KMS-11 (cell line): ENCODE results near the gene DNAJB2.
A peak's percentile ranks its signal among the peaks of the same experiment; 100 is the strongest.

Experiments used
- H2AFZ ChIP-seq: fragments of 200-600 bp; sonication (generic); 2 replicates; pipeline ENCODE4 v1.6.1; 2016; ENCODE audit warnings: antibody characterized with exemption, mixed run types, low read depth
- H3K27ac ChIP-seq: fragments of 200-600 bp; sonication (generic); 2 replicates; pipeline ENCODE4 v1.6.1; 2016; ENCODE audit warnings: mild to moderate bottlenecking, mixed run types
- H3K27me3 ChIP-seq: fragments of 200-600 bp; sonication (generic); 2 replicates; pipeline ENCODE4 v1.6.1; 2017; ENCODE audit warnings: mild to moderate bottlenecking, low read depth, mixed run types, moderate library complexity; ENCODE audit not compliant: insufficient read depth
- H3K36me3 ChIP-seq: fragments of 200-600 bp; sonication (generic); 2 replicates; pipeline ENCODE4 v1.6.1; 2017; ENCODE audit warnings: mild to moderate bottlenecking, mixed run types; ENCODE audit not compliant: insufficient read depth
- H3K4me1 ChIP-seq: fragments of 200-600 bp; sonication (generic); 2 replicates; pipeline ENCODE4 v1.6.1; 2016; ENCODE audit warnings: mild to moderate bottlenecking, low read depth, mixed run types; ENCODE audit not compliant: poor library complexity, severe bottlenecking
- H3K4me2 ChIP-seq: fragments of 200-600 bp; sonication (generic); 2 replicates; pipeline ENCODE4 v1.7.0; 2016; ENCODE audit warnings: mild to moderate bottlenecking, mixed run types
- H3K4me3 ChIP-seq: fragments of 200-600 bp; sonication (generic); IDR thresholded peaks from 2 replicates; pipeline ENCODE4 v1.6.1; 2017; ENCODE audit warnings: low read depth, low read length, mixed read lengths; ENCODE audit not compliant: insufficient read depth
- H3K79me2 ChIP-seq: fragments of 200-600 bp; sonication (generic); 2 replicates; pipeline ENCODE4 v1.6.1; 2016; ENCODE audit warnings: low read depth, mixed run types; ENCODE audit not compliant: insufficient read depth
- H3K9ac ChIP-seq: fragments of 200-600 bp; sonication (generic); 2 replicates; pipeline ENCODE4 v1.6.1; 2016; ENCODE audit warnings: mild to moderate bottlenecking, mixed run types
- H4K20me1 ChIP-seq: fragments of 200-600 bp; sonication (generic); 2 replicates; pipeline ENCODE4 v1.6.1; 2016; ENCODE audit warnings: mild to moderate bottlenecking, mixed run types; ENCODE audit not compliant: insufficient read depth
- CTCF ChIP-seq: fragments of 200-600 bp; sonication (generic); conservative IDR thresholded peaks from 2 replicates; pipeline ENCODE4 v1.6.1; 2017; ENCODE audit warnings: low read depth, mild to moderate bottlenecking, antibody characterized with exemption, low read length, moderate library complexity, mixed read lengths

DNAJB2 gene

DNA sequence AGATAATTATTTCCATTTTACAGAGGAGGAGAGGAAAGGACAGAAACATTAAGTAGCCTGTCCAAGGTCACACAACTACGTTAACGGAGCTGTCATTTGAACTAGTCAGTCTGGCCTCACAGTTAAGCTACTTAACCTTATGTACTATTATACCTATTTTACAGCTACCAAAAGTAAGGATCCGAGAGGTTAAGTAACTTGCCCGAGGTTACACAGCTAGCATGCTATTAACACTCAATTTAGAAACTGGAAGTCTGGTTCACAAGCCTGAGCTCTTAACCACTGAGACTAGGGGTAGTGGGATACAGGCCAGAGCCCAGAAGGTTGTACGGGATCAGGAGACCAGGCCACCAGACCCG lies 34.4 kb upstream of the DNAJB2 start:
- peaks cover 24% of the 10 kb centered on the region for H3K4me1 ChIP-seq
- peak overlapping the region; percentile 39; the same call in 1 of the 2 replicates for H3K27ac ChIP-seq
- H4K20me1 ChIP-seq, result no peaks in the 10 kb centered on the region
- no peaks in the 10 kb centered on the region for H3K27me3 ChIP-seq
- TF ChIP-seq CTCF, result no peak
- H3K79me2 ChIP-seq, result no peaks in the 10 kb centered on the region
- H3K4me3 ChIP-seq, result peak overlapping the region; percentile 64
- H3K36me3 ChIP-seq, result no peaks in the 10 kb centered on the region
- H2AFZ ChIP-seq, result peak overlapping the region; percentile 84
- H3K4me2 ChIP-seq, result peak overlapping the region; percentile 81
- H3K9ac ChIP-seq, result peak overlapping the region; percentile 62; the same call in 1 of the 2 replicates

DNA sequence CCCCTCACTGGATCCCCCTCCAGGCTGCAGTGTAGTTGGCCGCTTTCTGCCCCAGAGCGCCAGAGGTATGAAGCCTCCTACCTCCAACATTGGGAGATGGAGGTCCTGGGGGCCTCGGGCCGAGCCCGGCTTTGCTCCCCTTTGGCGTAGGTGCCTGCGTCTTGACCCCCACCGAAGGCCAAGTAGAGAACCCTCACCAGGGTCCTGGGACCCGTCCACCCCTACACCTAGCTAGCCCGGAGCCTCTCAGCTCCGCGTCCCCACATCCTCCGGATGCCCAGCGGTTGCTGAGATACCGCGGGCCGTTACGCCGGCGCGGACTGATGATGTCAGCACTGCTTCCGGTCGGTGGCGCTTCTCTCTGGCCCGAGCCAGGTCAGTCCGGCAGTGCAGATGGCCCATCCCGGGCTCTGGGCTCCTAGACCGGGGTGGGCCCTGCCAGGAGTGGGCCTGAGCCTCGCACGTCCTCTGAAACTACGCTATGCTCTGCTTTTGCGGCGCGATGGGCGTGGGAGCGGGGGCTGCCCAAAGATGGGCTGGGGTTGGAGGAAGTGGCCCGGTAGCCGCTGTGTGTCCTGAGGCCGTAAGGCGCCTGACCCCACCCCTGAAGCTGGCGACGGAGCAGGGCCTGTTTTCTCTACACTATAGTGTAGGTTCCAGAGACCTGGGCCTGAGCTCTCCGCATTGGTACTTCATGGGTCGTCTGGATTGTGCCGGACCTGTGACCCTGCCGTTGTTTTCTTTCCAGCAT lies 33.8 kb upstream of the DNAJB2 start, which contains the start of the genes GLB1L and STK16:
Gene GLB1L (minus strand): TSS at position 297 of the 751 bp plus-strand sequence. CDS start 1,871 bp downstream, outside the sequence.
Gene STK16 (plus strand): TSS at position 332 of the 751 bp plus-strand sequence. CDS start 521 bp downstream, outside the sequence.
- TF ChIP-seq CTCF, result no peak
- peak within 1 kb of the TSS; percentile 64 for H3K4me3 ChIP-seq
- H3K79me2 ChIP-seq, result no peaks in the 10 kb centered on the region
- peak within 1 kb of the TSS; percentile 39 for H3K27ac ChIP-seq
- H4K20me1 ChIP-seq, result no peaks in the 10 kb centered on the region
- no peaks in the 10 kb centered on the region for H3K27me3 ChIP-seq
- no peaks in the 10 kb centered on the region for H3K36me3 ChIP-seq
- H3K4me1 ChIP-seq, result peaks cover 29% of the 10 kb centered on the region
- peak within 1 kb of the TSS; percentile 84 for H2AFZ ChIP-seq
- H3K4me2 ChIP-seq, result peak within 1 kb of the TSS; percentile 81
- peak within 1 kb of the TSS; percentile 62 for H3K9ac ChIP-seq

DNA sequence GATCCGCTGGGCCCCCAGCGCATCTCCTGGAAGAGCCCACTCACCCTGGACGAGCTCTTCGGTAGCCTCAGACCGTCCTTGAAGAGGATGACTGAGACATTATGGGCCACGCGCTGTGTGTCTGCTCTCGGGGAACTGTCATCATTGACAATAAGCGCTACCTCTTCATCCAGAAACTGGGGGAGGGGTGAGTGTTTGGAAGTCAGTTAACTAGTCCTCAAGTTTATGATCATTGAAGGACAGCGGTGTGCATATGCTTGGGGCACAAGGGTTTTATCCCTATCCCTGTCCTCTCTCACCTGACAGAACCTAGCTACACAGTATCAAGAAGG lies 33.3 kb upstream of the DNAJB2 start:
- H3K36me3 ChIP-seq, result no peaks in the 10 kb centered on the region
- H3K4me3 ChIP-seq, result peak overlapping the region; percentile 54
- no peaks in the 10 kb centered on the region for H3K79me2 ChIP-seq
- H3K27me3 ChIP-seq, result no peaks in the 10 kb centered on the region
- H4K20me1 ChIP-seq, result no peaks in the 10 kb centered on the region
- peaks cover 29% of the 10 kb centered on the region for H3K4me1 ChIP-seq
- H3K27ac ChIP-seq, result peak overlapping the region; percentile 39; the same call in 1 of the 2 replicates
- TF ChIP-seq CTCF, result no peak
- H2AFZ ChIP-seq, result peak overlapping the region; percentile 84; the same call in 1 of the 2 replicates
- H3K4me2 ChIP-seq, result peak overlapping the region; percentile 81
- peak overlapping the region; percentile 62 for H3K9ac ChIP-seq

- no peak overlapping the region for H3K27ac ChIP-seq
- peak overlapping the region; percentile 81; the same call in 1 of the 2 replicates for H3K4me2 ChIP-seq
- H3K4me3 ChIP-seq, result no peak overlapping the region
- H3K4me1 ChIP-seq, result peaks cover 29% of the 10 kb centered on the region
- H3K27me3 ChIP-seq, result no peaks in the 10 kb centered on the region
- no peaks in the 10 kb centered on the region; the same call in 1 of the 2 replicates for H3K79me2 ChIP-seq
- no peaks in the 10 kb centered on the region for H3K36me3 ChIP-seq
- H2AFZ ChIP-seq, result no peak overlapping the region
- no peak overlapping the region for H3K9ac ChIP-seq
- H4K20me1 ChIP-seq, result no peaks in the 10 kb centered on the region
- TF ChIP-seq CTCF, result no peak
These were observed 32.6 kb upstream of the DNAJB2 start for GRCh38 chr2:219246559-219246958.
